ENCODE results near the gene MAPKBP1.

MAPKBP1 gene

DNA sequence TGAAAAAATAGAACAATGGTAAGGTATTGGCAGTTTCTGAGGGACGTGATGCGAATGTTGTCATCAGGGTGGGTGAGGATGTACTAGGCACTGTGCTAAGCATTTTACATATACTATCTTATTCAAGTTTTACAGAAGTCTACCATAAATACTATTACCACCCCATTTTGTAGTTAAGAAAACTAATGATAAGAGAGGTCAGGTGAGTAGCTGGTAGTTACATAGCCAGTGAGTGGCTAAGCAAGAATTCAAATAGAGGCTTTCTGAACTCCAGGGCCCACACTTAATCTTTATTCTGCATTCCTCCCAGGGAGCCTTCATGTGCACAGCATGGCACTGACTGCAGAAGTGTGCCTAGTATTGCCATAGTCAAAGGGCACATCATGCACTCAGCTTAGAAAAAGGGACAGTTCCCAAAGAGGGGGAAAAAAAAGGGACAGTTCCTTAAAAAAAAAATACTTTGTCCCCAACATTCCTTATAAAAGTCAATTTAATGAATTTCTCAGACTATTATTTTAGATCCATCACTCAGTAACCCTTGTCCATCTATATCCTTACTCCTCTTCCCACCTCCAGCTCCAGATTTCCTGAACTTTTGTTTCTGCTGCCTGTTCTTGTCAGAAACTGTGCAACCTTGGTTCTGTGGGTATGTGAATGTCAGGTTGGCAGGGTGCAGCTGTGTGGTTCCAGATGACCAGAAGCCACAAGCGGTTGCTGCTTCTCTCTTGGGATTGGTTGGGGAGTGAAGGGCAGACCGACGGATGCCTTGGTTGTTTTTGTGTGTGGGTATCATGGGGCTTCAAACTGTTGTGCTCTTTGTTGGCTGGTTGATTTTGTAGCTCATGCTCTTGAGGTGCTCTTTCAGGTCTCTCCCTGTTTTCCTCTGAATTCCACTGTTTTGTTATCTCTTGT is 8.3 kb downstream of the MAPKBP1 start:
- DNase-seq (ENCODE audit: low read depth in 2 of 2): no peak

DNA sequence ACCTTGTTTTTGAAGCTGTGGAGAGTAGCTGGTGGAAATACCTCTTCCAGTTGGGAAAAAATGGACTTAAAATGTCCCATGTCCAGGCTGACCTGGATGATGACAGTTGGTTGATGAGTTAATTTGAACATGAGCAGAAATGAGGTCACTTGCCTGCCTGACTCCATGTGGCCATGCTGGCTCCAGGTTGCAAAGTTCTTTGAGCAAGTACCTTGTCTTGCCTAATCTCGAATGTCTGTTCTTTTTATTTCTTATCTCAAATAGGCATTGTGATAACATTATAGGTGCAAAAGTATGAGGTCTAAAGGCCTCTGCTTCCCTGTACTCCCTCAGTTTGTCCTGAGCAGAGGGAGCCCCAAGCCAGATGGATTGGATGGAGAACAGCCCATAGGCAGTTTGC is 9.0 kb downstream of the MAPKBP1 start:
- no peak for DNase-seq (ENCODE audit: low read depth in 2 of 2)

DNA sequence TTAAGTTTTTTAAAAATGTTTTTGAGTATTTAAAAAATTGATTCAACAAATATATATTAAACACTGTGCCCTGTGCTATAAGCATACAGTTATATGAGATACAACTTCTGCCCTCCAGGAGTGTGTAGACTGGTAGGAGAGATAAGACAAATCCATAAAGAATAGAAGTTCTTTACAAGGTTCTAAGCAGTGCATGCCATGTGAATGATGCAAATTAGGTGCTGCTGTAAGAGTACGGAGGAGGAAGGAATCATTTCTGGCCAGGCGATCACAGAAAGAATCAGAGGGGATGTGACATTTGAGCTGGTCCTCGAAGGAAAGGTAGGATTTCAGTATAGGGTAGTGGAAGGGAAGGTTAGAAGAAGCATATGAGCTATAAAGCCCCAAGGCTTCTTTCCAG is 14.0 kb downstream of the MAPKBP1 start:
- DNase-seq (ENCODE audit: low read depth in 2 of 2): no peak

DNA sequence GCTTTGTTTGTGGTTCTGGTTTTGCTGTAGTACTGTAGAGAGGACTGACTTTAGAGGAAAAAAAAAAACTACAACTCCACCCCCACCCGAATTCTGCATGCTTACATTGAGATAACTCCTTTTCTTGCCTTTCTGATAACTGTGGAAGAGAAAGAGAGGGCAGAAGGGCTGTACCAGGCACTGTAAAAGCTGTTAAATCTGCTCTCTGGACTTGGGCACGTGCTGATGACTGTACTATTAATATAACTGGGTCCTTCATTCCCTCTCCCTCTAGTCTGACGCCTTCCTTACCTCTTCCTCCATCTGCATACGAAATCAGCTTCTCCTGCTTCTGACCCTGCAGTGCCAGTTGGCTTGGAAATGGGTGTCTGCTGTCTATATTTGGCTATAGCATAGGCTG is 15.0 kb downstream of the MAPKBP1 start:
- no peak for DNase-seq (ENCODE audit: low read depth in 2 of 2)

DNA sequence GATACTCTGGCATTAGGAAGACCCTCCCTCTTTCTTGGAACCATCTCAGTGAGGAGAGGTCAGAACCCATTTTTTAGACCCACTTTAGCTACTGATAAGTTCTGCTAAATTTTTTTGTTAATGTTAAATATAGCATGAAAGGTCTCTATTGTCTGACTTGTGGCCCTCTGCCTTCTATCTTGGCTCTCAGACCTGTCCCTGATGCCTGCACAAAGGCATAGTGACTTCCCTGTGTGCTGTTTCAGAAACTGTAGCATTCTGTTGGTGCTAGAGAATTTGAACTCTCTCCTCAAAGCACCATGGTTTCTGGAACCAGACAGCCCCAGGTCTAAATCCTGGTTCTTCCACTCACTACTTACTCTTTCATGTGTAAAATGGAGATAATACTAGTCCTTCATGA is 15.4 kb downstream of the MAPKBP1 start:
- no peak for DNase-seq (ENCODE audit: low read depth in 2 of 2)

DNA sequence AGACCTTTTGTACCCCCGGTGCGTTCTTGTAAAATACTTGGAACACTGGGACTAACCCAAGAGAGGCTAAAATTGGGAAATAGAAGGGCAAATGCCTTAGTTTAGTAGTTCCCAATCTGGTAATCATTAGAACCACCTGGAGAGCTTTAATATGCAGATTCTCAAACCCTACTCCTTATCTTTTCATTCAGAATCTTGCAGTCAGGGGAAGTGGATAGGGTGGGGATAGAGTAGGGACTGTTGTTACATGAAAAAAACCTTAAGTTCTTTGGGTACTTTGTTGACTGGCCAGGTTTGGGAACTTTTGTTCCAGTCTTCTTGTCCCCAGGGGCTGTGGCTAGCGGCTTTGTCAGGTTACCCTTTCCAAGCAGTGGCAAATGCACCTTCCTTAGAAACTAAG is 15.9 kb downstream of the MAPKBP1 start:
- DNase-seq (ENCODE audit: low read depth in 2 of 2): no peak

DNA sequence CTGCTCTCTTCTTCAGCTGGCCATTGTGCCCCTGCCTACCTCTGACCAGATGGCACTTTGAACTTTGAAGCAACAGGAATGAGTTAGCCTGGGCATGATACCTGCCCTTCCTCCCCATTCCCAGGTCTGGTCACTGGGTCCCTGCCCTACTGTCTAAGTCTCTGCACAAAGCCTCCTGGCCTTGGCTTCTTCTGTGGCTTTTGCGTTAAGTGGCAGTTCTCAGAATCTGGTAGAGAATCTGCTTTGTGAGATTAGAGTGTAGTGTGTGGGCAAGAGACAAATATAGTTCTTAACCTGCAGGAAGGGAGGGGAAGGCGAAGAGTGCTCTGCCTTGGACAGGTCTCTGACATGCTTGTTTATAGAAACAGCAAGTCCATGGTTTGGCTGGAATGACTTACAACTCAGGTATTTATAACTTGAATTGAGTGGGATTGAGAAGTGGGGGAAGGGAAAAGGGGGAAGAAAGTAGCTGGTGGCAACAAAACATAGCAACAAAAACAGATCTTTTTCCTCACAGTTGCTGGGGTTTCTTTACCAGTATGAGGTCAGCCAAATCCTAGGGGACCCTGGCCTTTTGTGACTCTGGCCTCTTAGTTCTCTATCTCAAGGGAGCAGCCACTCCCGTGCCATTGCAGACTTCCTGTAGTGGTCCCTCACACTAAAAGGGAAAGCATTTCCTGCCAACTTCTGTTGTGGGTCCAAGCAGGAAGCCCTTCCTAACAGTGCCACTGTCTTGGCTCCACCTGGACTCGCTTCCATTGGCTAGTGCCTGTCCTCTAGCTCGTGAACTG is 16.7 kb downstream of the MAPKBP1 start:
- no peak for DNase-seq (ENCODE audit: low read depth in 2 of 2)

DNA sequence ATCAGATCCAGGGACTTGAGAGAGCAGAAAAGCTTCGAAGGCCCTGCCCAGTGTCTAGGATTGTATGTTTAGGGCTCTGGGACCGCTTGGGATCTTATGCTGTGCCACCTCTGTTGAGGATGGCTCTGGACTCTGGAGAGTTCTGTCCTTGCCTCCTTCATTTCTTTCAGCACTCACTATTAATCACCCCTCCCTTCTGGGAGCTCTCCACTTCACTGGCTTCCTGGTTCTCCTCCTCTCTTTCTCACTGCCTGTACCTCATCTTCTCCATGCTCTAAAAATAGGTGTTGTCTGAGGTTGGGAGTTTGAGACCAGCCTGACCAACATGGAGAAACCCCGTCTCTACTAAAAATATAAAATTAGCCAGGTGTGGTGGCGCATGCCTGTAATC is 17.3 kb downstream of the MAPKBP1 start:
- DNase-seq (ENCODE audit: low read depth in 2 of 2): no peak

DNA sequence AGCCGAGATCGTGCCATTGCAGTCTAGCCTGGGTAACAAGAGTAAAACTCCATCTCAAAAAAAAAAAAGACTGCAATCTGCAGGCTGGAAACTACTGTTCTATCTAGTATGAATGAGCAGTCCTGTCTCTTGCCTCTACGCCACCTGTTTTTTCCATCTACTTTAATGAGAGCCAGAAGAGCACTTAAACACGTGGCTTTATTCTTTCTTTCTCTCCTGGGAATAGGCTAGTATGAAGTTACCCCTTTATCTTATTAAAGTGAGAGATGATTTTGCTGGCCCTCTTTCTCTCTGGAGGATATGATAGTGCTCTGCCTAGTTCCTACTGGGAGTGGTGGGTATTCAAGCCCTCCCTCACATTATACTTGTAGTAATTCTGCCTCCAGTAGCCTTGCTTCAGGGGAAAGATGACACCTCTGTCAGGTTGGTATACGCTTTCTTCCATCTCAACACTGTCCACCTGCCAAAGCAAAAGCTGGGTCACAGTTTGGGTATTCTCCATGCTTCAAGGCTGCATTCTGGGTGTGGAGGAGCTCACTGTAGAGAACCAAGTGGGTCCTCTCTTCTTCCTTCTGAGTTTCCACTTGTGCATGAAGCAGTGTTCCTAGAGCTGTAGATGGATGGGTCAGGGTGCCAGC is 17.8 kb downstream of the MAPKBP1 start:
- DNase-seq (ENCODE audit: low read depth in 2 of 2): no peak

DNA sequence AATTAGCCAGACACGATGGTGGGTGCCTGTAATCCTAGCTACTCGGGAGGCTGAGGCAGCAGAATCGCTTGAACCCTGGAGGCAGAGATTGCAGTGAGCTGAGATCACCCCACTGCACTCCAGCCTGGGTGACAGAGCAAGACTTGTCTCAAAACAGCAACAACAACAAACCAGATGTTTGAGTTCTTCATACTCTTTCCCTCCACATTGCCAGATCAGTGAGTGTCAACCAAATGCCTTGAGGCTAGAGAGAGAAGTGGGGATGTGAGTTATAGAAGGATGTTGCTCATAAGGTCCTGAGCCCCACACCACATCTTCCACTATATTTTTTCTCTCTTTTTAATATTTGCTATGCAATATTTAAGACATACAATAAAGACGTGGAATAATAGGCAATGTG is 19.8 kb downstream of the MAPKBP1 start:
- DNase-seq (ENCODE audit: low read depth in 2 of 2): no peak

DNA sequence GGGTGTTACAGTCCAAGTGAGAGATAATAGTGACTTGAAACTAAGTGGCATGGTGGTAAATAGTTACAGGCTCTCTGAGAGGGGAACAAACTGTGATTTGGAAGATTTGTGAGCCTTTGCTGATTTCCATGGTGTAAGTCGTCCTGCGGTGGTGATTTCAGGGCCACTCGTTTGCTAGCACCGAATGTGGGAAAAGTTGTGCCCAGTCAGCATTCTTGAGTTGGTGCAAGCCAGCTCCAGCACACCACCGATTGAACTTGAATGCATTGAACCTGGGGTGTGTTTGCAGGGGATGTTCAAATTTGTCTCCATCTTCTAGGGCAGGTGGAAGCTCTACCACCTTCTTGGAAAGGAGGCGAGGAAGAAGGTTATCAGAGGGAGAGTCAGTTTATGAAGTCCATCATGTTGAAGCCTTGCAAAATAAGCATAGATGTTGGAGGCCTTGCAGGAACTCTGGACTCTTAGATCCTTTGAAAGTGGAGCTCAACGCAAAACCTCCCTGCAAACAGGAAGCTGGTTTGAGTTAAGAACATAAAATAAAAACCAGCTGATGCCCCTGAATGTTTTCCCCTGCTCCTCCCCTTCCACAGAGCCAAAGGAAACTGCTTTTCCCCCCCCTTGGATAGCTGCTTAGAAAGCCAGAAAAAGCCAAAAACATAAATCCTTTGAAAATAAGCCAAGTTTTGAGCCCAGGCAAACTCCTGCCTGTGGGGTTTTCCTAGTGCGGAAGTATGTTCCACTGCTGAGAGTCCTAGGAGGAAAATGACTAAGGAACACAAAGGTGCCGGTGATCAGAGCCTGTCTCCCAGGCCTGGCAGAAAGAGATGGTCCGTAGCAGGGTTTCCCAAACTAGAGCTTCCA is 21.9 kb downstream of the MAPKBP1 start:
- DNase-seq (ENCODE audit: low read depth in 2 of 2): no peak

DNA sequence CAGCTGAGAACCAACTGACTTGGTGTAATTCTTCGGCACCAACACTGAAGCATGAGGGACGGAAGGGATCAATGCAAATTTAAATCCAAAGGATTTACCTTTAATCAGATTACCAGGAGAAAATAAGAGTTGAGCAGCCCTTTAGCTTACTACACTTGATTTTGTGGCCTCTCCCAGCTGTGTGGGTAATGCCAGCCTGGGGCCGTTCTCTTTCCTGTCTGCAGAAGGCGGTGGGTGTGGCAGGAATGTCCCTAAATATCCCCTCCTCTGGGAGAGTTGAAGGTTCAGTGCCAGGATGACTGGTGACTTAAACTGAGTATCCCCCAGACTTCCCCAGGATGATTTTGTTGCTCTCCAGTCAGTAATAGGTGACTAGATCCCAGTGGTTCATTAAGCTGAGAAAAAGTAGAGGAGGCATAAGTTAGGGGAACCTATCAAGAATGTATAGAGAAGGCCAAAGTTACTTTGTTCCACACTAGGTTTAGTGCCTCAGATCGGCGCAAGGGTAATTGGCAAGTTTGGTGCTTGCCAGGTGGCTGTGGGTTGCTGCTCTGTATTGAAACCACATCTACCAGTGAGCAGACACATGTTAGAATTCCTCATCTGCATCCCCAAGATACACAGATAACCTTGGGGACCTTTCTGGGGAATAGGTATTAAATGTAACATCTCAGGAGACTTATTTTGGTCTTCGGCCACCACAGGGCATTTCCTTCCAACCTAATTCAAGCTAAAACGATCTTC is 23.1 kb downstream of the MAPKBP1 start:
- DNase-seq (ENCODE audit: low read depth in 2 of 2): no peak

DNA sequence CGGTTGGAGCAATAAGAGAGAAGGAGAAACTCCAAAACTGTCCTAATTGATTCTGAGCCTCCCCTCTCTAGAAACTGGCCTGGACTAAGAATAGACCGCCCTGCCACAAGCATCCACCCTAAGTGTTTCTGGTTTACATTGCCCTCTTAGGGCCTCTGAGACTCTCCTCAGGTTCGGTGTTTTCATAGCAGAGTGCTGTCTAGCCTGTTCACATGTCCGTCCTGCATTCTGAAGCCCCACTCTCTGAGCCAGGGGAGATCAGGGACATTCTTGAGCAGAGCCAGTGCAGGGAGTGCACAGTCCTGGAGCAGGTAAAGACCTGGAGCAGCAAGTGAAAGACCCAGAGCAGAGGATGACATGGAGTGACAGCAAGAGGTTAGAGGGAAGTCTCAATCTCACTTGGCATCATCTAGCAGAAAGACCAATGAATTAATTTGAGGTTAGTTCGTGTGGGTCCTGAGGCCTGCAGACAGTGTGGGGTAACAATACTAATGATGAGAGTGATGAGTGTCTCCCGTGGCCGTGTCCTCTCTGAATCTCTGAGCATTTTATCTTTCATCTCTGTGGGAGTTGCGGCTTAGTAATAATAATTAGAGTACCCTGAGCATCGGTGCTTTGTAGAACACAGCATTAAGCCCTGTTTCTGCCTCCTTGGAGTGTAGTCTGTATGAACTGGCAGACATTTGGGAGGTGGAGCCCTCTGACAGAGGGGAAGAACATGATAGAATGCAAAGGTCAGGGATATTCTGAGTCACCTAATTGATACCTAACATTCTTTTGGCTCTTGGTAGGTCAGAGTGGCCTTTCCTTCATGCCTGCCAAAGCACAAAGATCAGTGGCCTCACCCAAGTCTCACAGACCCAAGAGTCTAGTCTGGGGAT is 24.6 kb downstream of the MAPKBP1 start:
- no peak for DNase-seq (ENCODE audit: low read depth in 2 of 2)

DNA sequence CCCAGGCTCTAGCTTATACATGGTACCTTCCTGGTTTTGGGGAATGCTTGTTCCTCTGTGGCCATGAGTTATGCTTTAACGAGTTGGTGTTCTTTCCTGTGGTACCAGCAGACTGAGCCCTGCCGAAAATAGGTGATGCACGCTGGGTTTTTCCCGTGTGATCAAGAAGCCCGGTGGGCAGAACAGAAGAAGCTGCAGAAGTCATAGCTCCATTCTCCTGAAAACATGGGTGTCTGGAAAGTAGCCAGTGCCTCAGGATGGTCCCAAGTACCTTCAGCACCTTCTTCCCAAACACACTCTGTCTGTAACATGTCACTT is 25.2 kb downstream of the MAPKBP1 start:
- no peak for DNase-seq (ENCODE audit: low read depth in 2 of 2)

DNA sequence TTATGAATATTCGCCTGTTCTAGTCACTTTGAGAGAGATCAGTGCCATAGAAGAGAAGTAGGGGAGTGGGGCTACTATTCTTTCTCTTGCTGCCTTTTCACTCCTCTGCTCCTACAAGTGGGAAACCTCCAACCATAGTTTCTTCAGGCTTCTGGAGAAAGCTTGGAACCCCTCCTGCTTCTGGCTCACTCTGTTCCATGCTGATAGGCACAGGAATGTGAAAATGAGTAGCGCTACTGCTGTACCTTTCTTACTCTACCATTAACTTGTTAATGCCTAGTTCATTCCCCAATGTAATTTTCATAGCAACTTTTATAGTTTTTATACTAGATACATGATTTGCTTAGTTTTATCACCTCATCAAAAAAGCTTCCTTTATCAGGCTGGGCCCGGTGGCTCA is 26.9 kb downstream of the MAPKBP1 start:
- DNase-seq (ENCODE audit: low read depth in 2 of 2): no peak

DNA sequence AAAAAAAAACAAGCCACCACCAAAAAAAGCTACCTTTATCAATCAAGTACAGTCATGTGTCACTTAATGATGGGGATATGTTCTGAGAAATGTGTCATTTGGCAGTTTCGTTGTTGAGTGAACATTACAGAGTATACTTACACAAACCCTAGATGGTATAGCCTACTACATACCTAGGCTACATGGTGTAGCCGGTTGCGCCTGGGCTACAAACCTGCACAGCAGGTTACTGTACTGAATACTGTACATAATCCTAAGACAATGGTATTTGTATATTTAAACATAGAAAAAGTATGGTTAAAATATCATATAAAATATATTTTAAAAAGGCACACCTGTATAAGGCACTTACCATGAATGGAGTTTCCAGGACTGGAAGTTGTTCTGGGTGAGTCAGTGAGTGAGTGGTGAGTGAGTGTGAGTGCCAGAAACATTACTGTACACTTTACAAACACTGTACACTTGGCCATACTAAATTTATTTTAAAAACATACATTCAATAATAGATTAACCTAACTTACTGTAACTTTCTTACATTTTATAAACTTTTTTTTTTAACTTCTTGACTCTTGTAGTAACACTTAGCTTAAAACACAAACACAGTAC is 27.7 kb downstream of the MAPKBP1 start:
- no peak for DNase-seq (ENCODE audit: low read depth in 2 of 2)

DNA sequence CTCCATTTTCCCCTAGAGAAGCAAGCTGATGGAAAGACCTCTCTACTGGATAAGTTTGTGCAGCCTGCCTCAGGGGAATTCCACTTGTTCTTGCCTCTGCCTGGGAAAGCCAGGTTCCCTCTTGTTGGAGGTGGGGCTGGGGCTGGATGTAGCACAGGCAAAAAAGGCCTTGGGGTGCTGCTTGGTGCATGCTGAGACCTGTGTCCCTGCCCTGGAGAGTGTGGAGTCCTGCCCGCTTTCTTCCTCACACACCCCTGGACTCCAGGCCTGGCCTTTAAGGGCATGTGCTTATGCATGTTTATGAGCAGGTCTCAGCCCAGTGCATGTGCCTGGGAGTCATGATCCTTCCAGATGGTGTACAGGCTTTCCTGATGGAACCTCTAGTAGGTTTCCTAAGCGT is 30.1 kb downstream of the MAPKBP1 start:
- DNase-seq (ENCODE audit: low read depth in 2 of 2): no peak

DNA sequence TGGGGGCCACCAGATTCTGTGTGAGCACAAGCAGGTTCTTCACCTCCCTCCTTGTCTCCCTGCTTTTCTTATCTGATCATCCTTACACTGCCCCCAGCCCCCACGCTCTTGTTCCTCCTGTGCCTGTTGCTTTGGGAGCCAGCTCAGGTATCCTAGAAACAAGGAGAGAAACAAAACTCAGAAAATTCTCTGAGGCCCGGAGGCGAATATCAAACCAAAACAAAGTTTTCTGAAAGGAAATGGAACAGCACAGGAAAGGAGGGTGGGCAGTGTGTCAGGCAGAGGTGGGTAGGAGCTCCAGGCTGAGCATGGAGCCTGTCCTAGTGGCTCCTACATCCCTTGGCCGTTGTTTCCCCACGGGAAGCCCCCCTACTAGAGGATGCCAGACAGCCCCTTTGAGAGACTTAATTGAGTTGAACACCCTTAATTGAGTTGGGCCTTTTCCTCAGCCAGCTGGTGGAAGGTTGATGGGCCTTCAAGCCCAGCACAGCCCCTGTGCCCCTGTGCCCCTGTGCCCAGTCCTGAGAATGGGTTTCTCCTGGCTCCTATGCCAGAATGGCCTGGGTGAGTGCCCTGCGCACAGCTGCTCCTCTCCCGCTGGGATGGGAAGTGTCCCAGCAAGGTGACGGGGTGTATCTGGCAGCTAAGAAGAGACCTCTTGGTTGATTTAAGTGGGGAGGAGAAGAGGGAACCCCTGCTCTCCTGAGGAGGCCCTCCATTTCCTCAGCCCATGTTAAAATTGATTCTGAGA is 30.8 kb downstream of the MAPKBP1 start:
- DNase-seq (ENCODE audit: low read depth in 2 of 2): no peak

DNA sequence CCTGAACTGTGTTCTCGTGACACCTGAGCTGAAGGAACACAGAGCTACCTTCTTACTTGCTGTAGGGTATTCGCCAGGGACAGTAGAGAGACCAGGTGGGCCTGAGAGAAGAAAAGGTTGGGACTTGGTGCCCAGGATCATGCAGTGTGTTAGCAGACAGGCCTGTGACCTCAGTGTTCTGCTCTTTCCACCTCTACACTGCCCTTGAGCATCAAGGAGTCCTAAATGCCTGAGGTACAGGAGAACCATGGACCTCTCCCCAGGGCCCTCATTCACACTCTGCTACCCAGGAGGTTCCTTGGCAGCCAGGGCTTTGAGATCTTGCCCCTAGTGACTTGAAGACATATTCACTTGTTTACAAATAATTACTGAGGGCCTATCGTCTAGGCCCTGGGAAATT is 31.4 kb downstream of the MAPKBP1 start:
- no peak for DNase-seq (ENCODE audit: low read depth in 2 of 2)
